Fibroblast of lung (primary cell): ENCODE data around the gene TSHZ3. TPM values are rescaled to one million over a fixed set of nuclear protein-coding genes. Genes with fewer than 3 reads are reported as not detected.

Source experiments
- DNase-seq, 2 donors: peaks; one replicate each; pipeline versions ENCODE4 v3.0.0 to v3.0.0-alpha.2; 2010; ENCODE audit warnings: low read depth in 2 of 2
- H2AFZ ChIP-seq: 2 replicates; pipeline ENCODE4 v1.5.1; 2012; ENCODE audit warnings: low read length, control low read depth, inconsistent platforms
- H3K27ac ChIP-seq: 2 replicates; pipeline ENCODE4 v1.5.1; 2011; ENCODE audit warnings: low read length, control low read depth; ENCODE audit not compliant: insufficient read depth
- H3K27me3 ChIP-seq: 2 replicates; pipeline ENCODE4 v1.5.1; 2011; ENCODE audit warnings: mild to moderate bottlenecking, low read length; ENCODE audit not compliant: control insufficient read depth, insufficient read depth
- H3K36me3 ChIP-seq: 2 replicates; pipeline ENCODE4 v1.5.1; 2011; ENCODE audit warnings: low read length; ENCODE audit not compliant: control insufficient read depth, insufficient read depth
- H3K4me1 ChIP-seq: 2 replicates; pipeline ENCODE4 v1.5.1; 2011; ENCODE audit warnings: low read length; ENCODE audit not compliant: control insufficient read depth, insufficient read depth; ENCODE audit errors: extremely low read depth
- H3K4me2 ChIP-seq: 2 replicates; pipeline ENCODE4 v1.5.1; 2011; ENCODE audit warnings: low read length, control low read depth; ENCODE audit not compliant: insufficient read depth; ENCODE audit errors: extremely low read depth
- H3K4me3 ChIP-seq, 4 experiments: fragments of 200-600 bp in 1 of 4; sonication (generic) in 1 of 4; replicated peaks in 1 of 4; 2 replicates each; pipeline ENCODE4 v1.5.1; 2011 to 2016; ENCODE audit warnings: low read length in 4 of 4, low read depth in 3 of 4, mild to moderate bottlenecking in 3 of 4, control low read depth in 2 of 4, inconsistent platforms in 1 of 4, mixed read lengths in 1 of 4; ENCODE audit not compliant: insufficient read depth in 1 of 4; ENCODE audit errors: control extremely low read depth in 1 of 4
- H3K79me2 ChIP-seq: 2 replicates; pipeline ENCODE4 v1.5.1; 2012; ENCODE audit warnings: mild to moderate bottlenecking, low read length, inconsistent platforms; ENCODE audit not compliant: control insufficient read depth, insufficient read depth
- H3K9ac ChIP-seq: 2 replicates; pipeline ENCODE4 v1.5.1; 2011; ENCODE audit warnings: mild to moderate bottlenecking, low read length, control low read depth; ENCODE audit not compliant: insufficient read depth
- H3K9me3 ChIP-seq: 2 replicates; pipeline ENCODE4 v1.5.1; 2012; ENCODE audit warnings: low read depth, low read length; ENCODE audit not compliant: control insufficient read depth, insufficient read depth
- H4K20me1 ChIP-seq: 2 replicates; pipeline ENCODE4 v1.5.1; 2011; ENCODE audit warnings: low read length; ENCODE audit not compliant: control insufficient read depth, insufficient read depth; ENCODE audit errors: extremely low read depth
- EZH2 ChIP-seq: IDR thresholded peaks from 2 replicates; pipeline ENCODE4 v1.5.1; 2012; ENCODE audit warnings: low read length, control low read depth, mild to moderate bottlenecking; ENCODE audit errors: missing control alignments
- polyA plus RNA-seq, 2 donors: library from polyadenylated mRNA; depleted of rRNA in 1 of 2; stranded (reverse) in 1 of 2; unstranded in 1 of 2; fragments of >200 nt; gene quantifications; 2 replicates each; pipeline ENCODE4 v1.2.1, GENCODE V29; 2011 to 2012; ENCODE audit warnings: missing spikeins in 1 of 2
- total RNA-seq: library from RNA; depleted of rRNA; stranded (reverse); fragments of >200 nt; gene quantifications from 2 replicates; pipeline ENCODE4 v1.2.1, GENCODE V29; 2014
- TF ChIP-seq, protein P1 (sequence below), 2 donors: IDR thresholded peaks in 1 of 2; conservative IDR thresholded peaks in 1 of 2; 1 replicate in 1 of 2; 2 replicates in 1 of 2; pipeline ENCODE4 v1.5.1; 2011 to 2012; ENCODE audit warnings: low read length in 2 of 2, control low read depth in 1 of 2, inconsistent platforms in 1 of 2, low read depth in 1 of 2, mild to moderate bottlenecking in 1 of 2

TSHZ3 gene
- total and polyA plus RNA-seq, 2 donors (not counting 1 experiment from before 2014, with no cell fraction given) = 7.0 to 17.3 TPM

DNA sequence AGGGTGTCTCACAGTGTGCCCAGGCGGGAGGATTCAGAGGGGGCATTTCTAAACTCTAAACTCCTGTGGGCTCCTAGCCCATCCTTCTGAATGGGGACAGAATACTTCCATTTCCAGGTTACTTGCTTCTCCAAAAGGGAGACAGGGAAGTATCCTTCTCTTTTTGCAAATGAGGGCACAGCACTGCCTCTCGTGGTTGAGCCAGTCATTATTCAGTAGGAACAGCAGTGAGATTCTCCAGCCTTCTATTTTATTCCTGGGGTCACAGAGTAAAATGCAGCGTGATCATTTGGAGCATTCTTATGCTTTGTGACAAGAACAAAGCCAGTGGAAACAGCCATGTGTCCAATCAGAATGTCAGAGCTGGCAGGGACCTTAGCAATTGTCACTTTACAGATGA lies 15.7 kb upstream of the TSHZ3 start:
- no peak overlapping the region for H3K4me2 ChIP-seq
- DNase-seq = no peak
- H3K9ac ChIP-seq = no peak overlapping the region
- TF ChIP-seq, protein P1, sequence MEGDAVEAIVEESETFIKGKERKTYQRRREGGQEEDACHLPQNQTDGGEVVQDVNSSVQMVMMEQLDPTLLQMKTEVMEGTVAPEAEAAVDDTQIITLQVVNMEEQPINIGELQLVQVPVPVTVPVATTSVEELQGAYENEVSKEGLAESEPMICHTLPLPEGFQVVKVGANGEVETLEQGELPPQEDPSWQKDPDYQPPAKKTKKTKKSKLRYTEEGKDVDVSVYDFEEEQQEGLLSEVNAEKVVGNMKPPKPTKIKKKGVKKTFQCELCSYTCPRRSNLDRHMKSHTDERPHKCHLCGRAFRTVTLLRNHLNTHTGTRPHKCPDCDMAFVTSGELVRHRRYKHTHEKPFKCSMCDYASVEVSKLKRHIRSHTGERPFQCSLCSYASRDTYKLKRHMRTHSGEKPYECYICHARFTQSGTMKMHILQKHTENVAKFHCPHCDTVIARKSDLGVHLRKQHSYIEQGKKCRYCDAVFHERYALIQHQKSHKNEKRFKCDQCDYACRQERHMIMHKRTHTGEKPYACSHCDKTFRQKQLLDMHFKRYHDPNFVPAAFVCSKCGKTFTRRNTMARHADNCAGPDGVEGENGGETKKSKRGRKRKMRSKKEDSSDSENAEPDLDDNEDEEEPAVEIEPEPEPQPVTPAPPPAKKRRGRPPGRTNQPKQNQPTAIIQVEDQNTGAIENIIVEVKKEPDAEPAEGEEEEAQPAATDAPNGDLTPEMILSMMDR (conservative IDR thresholded peaks at IDR 0.05 in 1 of 2, IDR thresholded peaks at IDR 0.05 in 1 of 2; ENCODE audit: low read depth in 1 of 2, low read length in 2 of 2) = no peak
- no peak for TF ChIP-seq EZH2
- no peaks in the 10 kb centered on the region for H3K36me3 ChIP-seq
- no peaks in the 10 kb centered on the region for H3K27me3 ChIP-seq
- H3K9me3 ChIP-seq = no peaks in the 10 kb centered on the region
- no peaks in the 10 kb centered on the region for H3K4me1 ChIP-seq
- no peak overlapping the region for H3K27ac ChIP-seq
- H3K79me2 ChIP-seq = no peaks in the 10 kb centered on the region
- H3K4me3 ChIP-seq = no peak overlapping the region
- H4K20me1 ChIP-seq = no peaks in the 10 kb centered on the region
- H2AFZ ChIP-seq = no peak overlapping the region

DNA sequence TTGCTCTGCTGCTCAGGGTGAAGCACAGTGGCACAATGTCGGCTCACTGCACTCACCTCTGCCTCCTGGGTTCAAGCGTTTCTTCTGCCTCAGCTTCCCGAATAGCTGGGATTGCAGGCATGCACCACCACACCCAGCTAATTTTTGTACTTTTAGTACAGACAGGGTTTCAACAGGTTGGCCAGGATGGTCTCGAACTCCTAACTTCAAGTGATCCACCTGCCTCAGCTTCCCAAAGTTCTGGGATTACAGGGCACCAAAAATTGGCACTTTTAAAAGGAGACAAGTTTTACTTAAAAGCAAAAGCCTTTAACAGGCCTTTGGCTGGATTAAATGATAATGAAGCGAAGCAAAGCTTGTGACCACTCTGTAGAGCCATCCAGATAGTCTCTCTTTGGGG lies 12.5 kb upstream of the TSHZ3 start:
- Histone ChIP-seq H3K27me3 (no peaks in the 10 kb centered on the region), H2AFZ (no peak overlapping the region), H3K9me3 (no peaks in the 10 kb centered on the region), H3K36me3 (no peaks in the 10 kb centered on the region), H3K4me3 (no peak overlapping the region), H4K20me1 (no peaks in the 10 kb centered on the region), H3K4me1 (no peaks in the 10 kb centered on the region), H3K27ac (no peak overlapping the region), H3K79me2 (no peaks in the 10 kb centered on the region), H3K9ac (no peak overlapping the region), H3K4me2 (no peak overlapping the region)
- no peak for TF ChIP-seq EZH2
- TF ChIP-seq, protein P1 (conservative IDR thresholded peaks at IDR 0.05 in 1 of 2, IDR thresholded peaks at IDR 0.05 in 1 of 2; ENCODE audit: low read depth in 1 of 2, low read length in 2 of 2) = no peak
- no peak for DNase-seq

DNA sequence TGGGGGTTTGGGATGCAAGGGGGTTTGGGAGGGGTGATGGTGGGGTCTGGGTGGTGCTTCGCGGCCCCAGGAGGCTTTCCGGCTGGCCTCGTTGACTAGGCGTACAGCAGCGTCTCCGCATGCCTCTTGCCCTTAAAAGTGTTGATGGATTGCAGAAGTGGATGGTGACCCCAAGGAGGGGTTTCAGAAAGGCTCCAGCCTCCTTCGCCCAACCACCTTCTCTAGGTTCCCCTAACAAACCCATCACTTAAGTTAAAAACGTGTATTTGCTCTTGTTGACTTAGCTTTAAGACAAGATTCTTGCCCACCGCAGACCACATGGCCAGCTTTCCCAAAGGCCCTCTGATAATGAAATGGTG lies 8.1 kb upstream of the TSHZ3 start:
- H2AFZ ChIP-seq = no peak overlapping the region
- no peaks in the 10 kb centered on the region for H3K27me3 ChIP-seq
- DNase-seq = no peak
- H3K27ac ChIP-seq = no peak overlapping the region
- no peaks in the 10 kb centered on the region for H3K36me3 ChIP-seq
- H3K4me1 ChIP-seq = no peaks in the 10 kb centered on the region
- no peaks in the 10 kb centered on the region for H3K9me3 ChIP-seq
- H3K4me3 ChIP-seq = no peak overlapping the region
- no peak overlapping the region for H3K4me2 ChIP-seq
- no peak overlapping the region for H3K9ac ChIP-seq
- H4K20me1 ChIP-seq = no peaks in the 10 kb centered on the region
- TF ChIP-seq, protein P1 (conservative IDR thresholded peaks at IDR 0.05 in 1 of 2, IDR thresholded peaks at IDR 0.05 in 1 of 2; ENCODE audit: low read depth in 1 of 2, low read length in 2 of 2) = no peak
- TF ChIP-seq EZH2 = no peak
- H3K79me2 ChIP-seq = peaks cover under 1% of the 10 kb centered on the region
